Motor neuron (in vitro differentiated cells): ENCODE data around the gene GPLD1. TPM values are rescaled to one million over a fixed set of nuclear protein-coding genes. Genes with fewer than 3 reads are reported as not detected.
A peak's percentile ranks its signal among the peaks of the same experiment; 100 is the strongest.

Experiments used
- ATAC-seq, 8 experiments: fragments of 200-7000 bp; cut with Tn5 transposase; replicated peaks in 6 of 8; 2 replicates each; pipeline ENCODE4 v1.8.0; 2021; ENCODE audit warnings: mild to moderate bottlenecking in 8 of 8, moderate library complexity in 8 of 8
- H3K27ac ChIP-seq, 2 donors: fragments of 250-450 bp; sonication (Bioruptor Pico); 2 replicates each; pipeline ENCODE4 v1.9.0; 2021; ENCODE audit warnings: antibody characterized with exemption in 2 of 2, mild to moderate bottlenecking in 2 of 2, moderate library complexity in 1 of 2
- H3K4me1 ChIP-seq, 2 donors: fragments of 250-450 bp; sonication (Bioruptor Pico); replicated peaks in 1 of 2; 2 replicates each; pipeline ENCODE4 v1.6.1; 2021; ENCODE audit warnings: antibody characterized with exemption in 2 of 2, mild to moderate bottlenecking in 2 of 2, moderate library complexity in 1 of 2
- H3K4me3 ChIP-seq, 5 donors: fragments of 250-450 bp; sonication (Bioruptor Pico); 2 replicates each; pipeline ENCODE4 v1.9.0; 2021; ENCODE audit warnings: antibody characterized with exemption in 5 of 5, mild to moderate bottlenecking in 5 of 5, moderate library complexity in 4 of 5
- WGBS, 10 experiments: fragments of 450-650 bp; shearing (Covaris generic); methylation state at CpG; one replicate each; pipeline ENCODE4 v1.0.0; 2022; 5-methylcytosine and 5-hydroxymethylcytosine counted together
- in situ Hi-C, 9 experiments: fragments of 400-800 bp; cut with MboI; loops; one replicate each; pipeline ENCODE4 v1.15.0; 2021; ENCODE audit warnings: low sequenced_read_pairs in 9 of 9, low pct_unique_long_range_greater_than_20kb in 2 of 9; ENCODE audit not compliant: unreplicated experiment in 9 of 9
- total RNA-seq, 8 experiments: library from RNA; unstranded; fragments of 300-600 nt; gene quantifications; 2 replicates each; pipeline versions ENCODE4 v1.2.3 to v1.2.4, GENCODE V29; 2022

The GPLD1 gene
- total RNA-seq, 8 experiments from 2014 or later: 1.0 to 7.3 (median 4.9) TPM; not detected in 1

- in situ Hi-C loops: no loop called here
Measured at GRCh38 chr6:24493945-24494820, 4.8 kb upstream of the GPLD1 start.

GRCh38 chr6:24492475-24492874 lies 3.1 kb upstream of the GPLD1 start:
- in situ Hi-C loops: no loop called here
- 14 to 88% (median 70%) methylated on average over 1 to 3 of the region's 3 CpGs; no CpG with 5 or more reads in 3 of the 10 experiments for WGBS, 10 experiments
- Histone ChIP-seq H3K4me3 (no peak overlapping the region), H3K27ac (no peak overlapping the region), H3K4me1 (peaks cover 8 to 10% of the 10 kb centered on the region in 2 donors)
- ATAC-seq: no peak

More at GRCh38 chr6:24493945-24494820, 4.8 kb upstream of the GPLD1 start:
- H3K27ac ChIP-seq: peak overlapping the region in 1 of 2 donors; percentile 83
- peak overlapping the region; percentile 49 to 75 (median 56) for H3K4me3 ChIP-seq
- ATAC-seq: peak in 2 of 8 experiments; percentile 3 to 5
- 16 to 83% (median 44%) methylated on average over 3 to 26 of the region's 36 CpGs for WGBS, 10 experiments
- H3K4me1 ChIP-seq: peaks cover 8 to 10% of the 10 kb centered on the region in 2 donors

- in situ Hi-C loops: no loop called here
- ATAC-seq: no peak
- H3K4me1 ChIP-seq: peaks cover 7 to 10% of the 10 kb centered on the region in 2 donors
- WGBS, 10 experiments: 20 to 100% (median 95%) methylated on average over 1 to 3 of the region's 4 CpGs; no CpG with 5 or more reads in 4 of the 10 experiments
- H3K27ac ChIP-seq: no peak overlapping the region
- no peak overlapping the region for H3K4me3 ChIP-seq
Measured at GRCh38 chr6:24490948-24491347, 1.6 kb upstream of the GPLD1 start.

GRCh38 chr6:24489881-24490280 lies 503 bp upstream of the GPLD1 start:
- 20 to 100% (median 87%) methylated on average over 1 to 2 of the region's 2 CpGs; no CpG with 5 or more reads in 4 of the 10 experiments for WGBS, 10 experiments
- Histone ChIP-seq H3K4me3 (no peak overlapping the region), H3K4me1 (peaks cover 3 to 4% of the 10 kb centered on the region in 2 donors), H3K27ac (no peak overlapping the region)
- ATAC-seq: peak in 2 of 8 experiments; percentile 68 to 78
- in situ Hi-C loops: no loop called here

- no peak for ATAC-seq
- 42 to 94% (median 87%) methylated on average over 2 to 4 of the region's 4 CpGs for WGBS, 10 experiments
- in situ Hi-C loops: no loop called here
- Histone ChIP-seq H3K27ac (no peak overlapping the region), H3K4me3 (no peak overlapping the region), H3K4me1 (no peaks in the 10 kb centered on the region)
Measured at GRCh38 chr6:24486065-24486464, 3.3 kb downstream of the GPLD1 start.

- WGBS, 10 experiments: 40 to 94% (median 79%) methylated on average over 2 to 7 of the region's 7 CpGs
- H3K4me1 ChIP-seq: no peaks in the 10 kb centered on the region
- in situ Hi-C loops: no loop called here
Measured at GRCh38 chr6:24484657-24485323, 4.6 kb downstream of the GPLD1 start.

GRCh38 chr6:24481449-24481848 lies 7.9 kb downstream of the GPLD1 start:
- in situ Hi-C loops: no loop called here
- H3K27ac ChIP-seq: no peak overlapping the region
- H3K4me1 ChIP-seq: no peaks in the 10 kb centered on the region
- WGBS, 10 experiments: 0 to 100% (median 79%) methylated on average over 1 to 4 of the region's 5 CpGs; no CpG with 5 or more reads in 5 of the 10 experiments
- ATAC-seq: no peak
- H3K4me3 ChIP-seq: no peak overlapping the region

More at GRCh38 chr6:24484657-24485323, 4.6 kb downstream of the GPLD1 start:
- no peak overlapping the region for H3K4me3 ChIP-seq
- no peak overlapping the region for H3K27ac ChIP-seq
- ATAC-seq: peak in 1 of 8 experiments; percentile 23

GRCh38 chr6:24480705-24481104 lies 8.7 kb downstream of the GPLD1 start:
- ATAC-seq: no peak

GRCh38 chr6:24478903-24479302 lies 10.5 kb downstream of the GPLD1 start:
- Histone ChIP-seq H3K4me1 (no peaks in the 10 kb centered on the region), H3K27ac (no peak overlapping the region), H3K4me3 (no peak overlapping the region)
- in situ Hi-C loops: no loop called here
- no peak for ATAC-seq
- WGBS, 10 experiments: 20 to 94% (median 70%) methylated on average over 1 to 3 of the region's 4 CpGs; no CpG with 5 or more reads in 6 of the 10 experiments

More at GRCh38 chr6:24480705-24481104, 8.7 kb downstream of the GPLD1 start:
- Histone ChIP-seq H3K4me1 (no peaks in the 10 kb centered on the region), H3K27ac (no peak overlapping the region), H3K4me3 (no peak overlapping the region)
- in situ Hi-C loops: no loop called here
- WGBS, 10 experiments: 32 to 100% (median 81%) methylated on average over 1 to 8 of the region's 9 CpGs; no CpG with 5 or more reads in 1 of the 10 experiments

- H3K4me1 ChIP-seq: no peaks in the 10 kb centered on the region
- 0 to 100% (median 80%) methylated on average over 1 of the region's 1 CpG; no CpG with 5 or more reads in 3 of the 10 experiments for WGBS, 10 experiments
- no peak overlapping the region for H3K4me3 ChIP-seq
- in situ Hi-C loops: no loop called here
- ATAC-seq: no peak
- H3K27ac ChIP-seq: no peak overlapping the region
Measured at GRCh38 chr6:24477070-24477469, 12.3 kb downstream of the GPLD1 start.

- WGBS, 10 experiments: 20 to 100% (median 87%) methylated on average over 1 to 6 of the region's 6 CpGs
- Histone ChIP-seq H3K4me1 (no peaks in the 10 kb centered on the region), H3K4me3 (no peak overlapping the region), H3K27ac (no peak overlapping the region)
- no peak for ATAC-seq
- in situ Hi-C loops: no loop called here
Measured at GRCh38 chr6:24476631-24477030, 12.7 kb downstream of the GPLD1 start.

GRCh38 chr6:24472181-24472580 lies 17.2 kb downstream of the GPLD1 start:
- ATAC-seq: peak in 1 of 8 experiments; percentile 26
- H3K4me3 ChIP-seq: no peak overlapping the region
- in situ Hi-C loops: no loop called here
- no peaks in the 10 kb centered on the region for H3K4me1 ChIP-seq
- H3K27ac ChIP-seq: no peak overlapping the region

- ATAC-seq: no peak
- 56 to 100% (median 86%) methylated on average over 1 to 7 of the region's 7 CpGs for WGBS, 10 experiments
- no peaks in the 10 kb centered on the region for H3K4me1 ChIP-seq
- no peak overlapping the region for H3K27ac ChIP-seq
- no peak overlapping the region for H3K4me3 ChIP-seq
- in situ Hi-C loops: no loop called here
Measured at GRCh38 chr6:24469811-24470210, 19.6 kb downstream of the GPLD1 start.
